ENCODE results near the gene GARIN5B.

Gene GARIN5B

GRCh38 chr19:55319785-55320184 is 43.3 kb downstream of the GARIN5B start:
- no peak for DNase-seq

- DNase-seq = no peak
These were observed 46.4 kb downstream of the GARIN5B start for GRCh38 chr19:55316646-55317045.

GRCh38 chr19:55315956-55316525 is 47.0 kb downstream of the GARIN5B start:
- no peak for DNase-seq

- DNase-seq = no peak
These were observed 48.7 kb downstream of the GARIN5B start for GRCh38 chr19:55314396-55314795.

- DNase-seq = no peak
These were observed 50.2 kb downstream of the GARIN5B start for GRCh38 chr19:55312621-55313512.

- no peak for DNase-seq
These were observed 51.3 kb downstream of the GARIN5B start for GRCh38 chr19:55311797-55312196.

- no peak for DNase-seq
These were observed 51.7 kb downstream of the GARIN5B start for GRCh38 chr19:55311397-55311796.

- DNase-seq = no peak
These were observed 52.6 kb downstream of the GARIN5B start for GRCh38 chr19:55310498-55310897.

GRCh38 chr19:55309448-55309847 is 53.6 kb downstream of the GARIN5B start:
- DNase-seq = no peak

- no peak for DNase-seq
These were observed 54.8 kb downstream of the GARIN5B start for GRCh38 chr19:55308281-55308680.

- DNase-seq = no peak
These were observed 56.3 kb downstream of the GARIN5B start for GRCh38 chr19:55306712-55307111.

- no peak for DNase-seq
These were observed 57.0 kb downstream of the GARIN5B start for GRCh38 chr19:55305983-55306562.

GRCh38 chr19:55305491-55305890 is 57.6 kb downstream of the GARIN5B start:
- DNase-seq = peak; percentile 47

GRCh38 chr19:55304980-55305379 is 58.1 kb downstream of the GARIN5B start:
- no peak for DNase-seq

All from suppressor macrophage treated with lipopolysaccharide for 4 hours (primary cell).